GM12875 (cell line): ENCODE results near the gene GPR32.

Experiments used
- H3K4me3 ChIP-seq: one replicate; pipeline ENCODE4 v1.5.1; 2011; ENCODE audit warnings: low read depth, low read length, control low read depth
- CTCF ChIP-seq: IDR thresholded peaks from 2 replicates; pipeline ENCODE4 v1.5.1; 2011; ENCODE audit warnings: low read depth, mild to moderate bottlenecking, control low read depth, inconsistent platforms, low read length, moderate library complexity, borderline replicate concordance; ENCODE audit not compliant: insufficient read depth

Gene GPR32

GRCh38 chr19:50795664-50796073 lies 25.4 kb downstream of the GPR32 start:
- no peak for TF ChIP-seq CTCF
- no peak overlapping the region for H3K4me3 ChIP-seq

- peak; percentile 26; the same call in 1 of the 2 replicates for TF ChIP-seq CTCF
- H3K4me3 ChIP-seq = no peak overlapping the region
These were observed 25.9 kb downstream of the GPR32 start for GRCh38 chr19:50796128-50796633.

GRCh38 chr19:50796634-50797428 lies 26.6 kb downstream of the GPR32 start:
- H3K4me3 ChIP-seq = no peak overlapping the region
- TF ChIP-seq CTCF = no peak

GRCh38 chr19:50797429-50797780 lies 27.1 kb downstream of the GPR32 start:
- no peak for TF ChIP-seq CTCF
- H3K4me3 ChIP-seq = no peak overlapping the region

- H3K4me3 ChIP-seq = no peak overlapping the region
- TF ChIP-seq CTCF = no peak
These were observed 27.8 kb downstream of the GPR32 start for GRCh38 chr19:50797781-50798658.

GRCh38 chr19:50798659-50799546 lies 28.6 kb downstream of the GPR32 start:
- TF ChIP-seq CTCF = no peak
- H3K4me3 ChIP-seq = no peak overlapping the region
